Umbilical cord (tissue), 2 donors: Measurements from ENCODE around the gene WIZ. TPM values are rescaled to one million over a fixed set of nuclear protein-coding genes. Genes with fewer than 3 reads are reported as not detected.
"Not testable (repeated sequence)": the region's sequence is repeated elsewhere in the genome, so short reads cannot be mapped to it uniquely, and the experiment has no call there.

ENCODE experiments used
- DNase-seq: peaks from one replicate; pipeline ENCODE4 v3.0.0-alpha.2; 2015; ENCODE audit warnings: low spot score
- total RNA-seq: library from RNA; depleted of rRNA; stranded (reverse); fragments of >200 nt; gene quantifications from one replicate; pipeline ENCODE4 v1.2.3, GENCODE V29; 2014; ENCODE audit warnings: low replicate concordance; ENCODE audit not compliant: insufficient read depth

WIZ gene
- total RNA-seq, 1 donor from 2014 or later: 6.0 TPM

DNA sequence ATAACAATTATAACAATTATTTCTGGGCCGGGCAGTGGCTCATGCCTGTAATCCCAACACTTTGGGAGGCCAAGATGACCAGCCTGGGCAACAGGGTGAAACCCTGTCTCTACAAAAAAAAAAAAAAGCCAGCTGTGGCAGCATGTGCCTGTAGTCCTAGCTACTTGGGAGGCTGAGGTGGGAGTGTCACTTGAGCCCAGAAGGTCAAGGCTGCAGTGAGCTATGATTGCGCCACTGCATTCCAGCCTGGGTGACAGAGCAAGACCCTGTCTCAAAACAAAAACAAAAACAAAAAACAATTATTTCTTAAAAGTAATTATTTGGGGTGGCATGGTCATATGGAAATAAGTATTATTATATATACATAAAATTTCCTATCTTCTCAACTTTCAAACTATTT lies 38.4 kb downstream of the WIZ start:
- not testable (repeated sequence) for DNase-seq

- no peak for DNase-seq
Observed at GRCh38 chr19:15404780-15405211, 45.0 kb downstream of the WIZ start.

GRCh38 chr19:15404097-15404779 lies 45.5 kb downstream of the WIZ start:
- no peak for DNase-seq

GRCh38 chr19:15403151-15403531 lies 46.6 kb downstream of the WIZ start:
- no peak for DNase-seq

DNA sequence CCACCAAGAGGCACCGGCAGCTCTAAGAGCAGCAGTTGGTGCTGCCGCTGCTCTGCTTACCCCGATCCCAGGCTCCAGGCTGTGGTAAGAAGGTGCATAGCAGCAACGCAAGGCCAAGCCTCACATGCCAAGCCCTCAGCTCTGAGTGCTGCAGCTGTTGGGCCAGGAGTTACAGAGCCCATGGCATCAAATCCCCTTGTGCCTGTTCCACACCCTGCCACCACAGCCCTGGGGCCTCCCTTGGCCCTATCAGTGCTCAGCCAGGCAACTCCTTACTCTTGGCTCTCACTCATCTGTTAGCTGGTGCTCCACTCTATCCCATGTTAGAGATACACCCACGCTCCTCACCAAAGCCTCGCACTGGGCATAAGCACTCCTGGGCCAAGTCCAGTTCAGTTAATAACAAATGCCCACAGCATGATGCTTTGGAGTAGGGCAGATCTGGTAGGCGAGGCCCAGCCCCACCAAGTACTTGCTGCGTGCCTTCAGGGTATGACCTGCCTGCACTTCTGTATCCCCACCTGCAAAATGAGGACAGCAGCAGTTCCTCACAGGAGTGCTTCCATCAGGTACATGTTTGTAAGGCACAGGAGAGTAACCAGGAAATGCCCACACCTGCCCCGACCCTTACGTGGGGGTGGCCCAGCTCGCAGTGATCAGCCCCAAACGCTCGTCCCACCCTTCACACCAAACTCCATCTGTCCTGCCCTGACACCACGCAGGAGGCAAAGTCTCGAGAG lies 47.2 kb downstream of the WIZ start:
- DNase-seq: no peak

GRCh38 chr19:15401397-15401710 lies 48.4 kb downstream of the WIZ start:
- no peak for DNase-seq

- no peak for DNase-seq
Observed at GRCh38 chr19:15400521-15401396, 49.0 kb downstream of the WIZ start.

DNA sequence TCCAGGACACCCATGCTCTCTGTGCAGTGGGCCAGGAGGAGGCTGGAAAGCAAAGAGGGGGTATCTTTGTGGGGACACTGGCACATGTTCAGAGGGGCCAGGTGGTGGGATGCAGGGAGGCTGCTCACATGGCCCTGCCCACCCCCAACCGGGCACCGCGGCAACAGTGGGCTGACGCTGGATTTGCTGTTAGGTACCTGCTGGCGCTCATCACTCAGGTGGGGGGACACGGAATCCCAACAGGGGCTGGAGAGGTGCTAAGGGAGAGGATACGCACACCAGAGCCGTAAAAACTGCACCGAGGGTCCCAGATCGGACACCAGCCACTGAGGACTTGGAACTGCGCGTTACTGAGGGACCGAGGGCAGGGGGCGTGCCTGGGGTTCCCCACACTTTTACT lies 50.1 kb downstream of the WIZ start:
- no peak for DNase-seq

GRCh38 chr19:15399234-15399515 lies 50.6 kb downstream of the WIZ start:
- DNase-seq: no peak

DNA sequence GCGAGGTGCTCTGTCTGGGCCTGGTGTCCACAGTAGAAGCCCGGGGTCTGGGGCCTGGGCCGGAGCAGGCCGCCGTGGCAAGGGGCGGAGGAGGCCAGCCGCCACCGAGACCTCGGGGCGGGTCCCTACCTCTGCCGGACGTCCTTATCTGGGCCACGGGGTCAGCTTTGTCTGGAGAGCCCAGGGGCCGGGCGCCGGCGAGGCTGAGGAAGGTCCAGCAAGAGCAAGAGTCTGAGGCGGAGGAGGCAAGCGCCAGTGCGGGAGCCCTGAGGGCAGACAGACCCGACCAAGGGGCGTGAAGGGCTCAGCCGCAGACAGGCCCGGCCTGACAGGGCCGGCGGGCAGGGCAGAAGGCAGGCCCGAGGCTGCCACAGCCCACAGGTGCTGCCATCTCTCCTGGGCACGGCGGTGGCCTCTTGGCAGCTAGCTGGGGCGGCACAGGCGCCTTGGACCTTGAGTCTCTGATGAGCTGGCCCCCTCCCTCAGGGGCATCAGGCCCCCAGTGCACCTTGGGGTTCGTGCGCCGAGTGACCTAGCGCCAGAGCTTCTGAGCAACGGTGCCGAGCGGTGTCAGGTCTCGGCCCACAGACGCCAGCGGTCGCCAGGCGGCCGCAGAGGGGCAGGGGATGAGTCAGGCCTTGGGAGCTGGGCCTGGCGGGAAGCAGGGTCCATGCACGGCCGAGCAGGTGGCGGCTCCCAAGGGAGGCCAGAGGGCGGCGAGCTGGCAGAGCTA lies 51.1 kb downstream of the WIZ start:
- DNase-seq: no peak

DNA sequence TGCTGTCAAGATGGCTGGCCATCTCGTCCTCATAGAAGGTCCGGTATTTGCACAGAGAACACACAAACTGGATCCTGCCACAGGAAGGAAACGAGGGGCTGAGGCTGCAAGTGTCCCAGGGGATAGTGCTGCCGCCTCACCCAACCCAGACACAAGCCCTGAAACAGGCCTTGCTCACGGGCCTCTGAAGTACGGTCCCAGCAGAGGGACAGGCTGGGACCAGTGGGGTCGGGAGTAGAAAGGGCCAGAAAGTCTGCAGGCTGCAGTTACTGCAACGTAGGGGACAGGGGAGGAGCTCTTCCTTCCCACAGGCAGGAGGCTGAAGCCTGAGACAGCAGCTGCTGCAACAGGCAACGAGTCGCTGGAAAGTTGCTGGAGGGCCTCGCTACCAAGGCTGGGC lies 52.0 kb downstream of the WIZ start:
- DNase-seq: no peak

- DNase-seq: no peak
Observed at GRCh38 chr19:15397236-15397635, 52.5 kb downstream of the WIZ start.

DNA sequence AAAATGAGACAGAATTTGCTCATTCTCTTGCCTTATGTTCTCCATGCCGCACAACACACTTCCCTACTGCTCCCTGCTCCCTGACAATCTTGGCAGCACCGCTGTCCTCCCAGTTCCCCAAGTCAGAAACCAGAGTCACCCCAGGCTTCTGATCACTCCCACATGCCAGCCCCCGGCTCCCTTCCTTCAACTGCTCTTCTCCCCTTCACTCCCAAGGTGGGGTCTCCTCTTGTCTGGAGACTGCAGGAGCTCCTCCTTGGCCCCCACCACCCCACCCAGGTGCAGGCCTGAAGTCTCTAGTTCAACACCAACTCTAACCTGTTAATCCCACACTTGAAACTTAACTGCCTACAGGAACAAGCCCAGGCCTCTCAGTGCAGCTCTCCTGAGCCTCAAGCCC lies 53.3 kb downstream of the WIZ start:
- DNase-seq: no peak

DNA sequence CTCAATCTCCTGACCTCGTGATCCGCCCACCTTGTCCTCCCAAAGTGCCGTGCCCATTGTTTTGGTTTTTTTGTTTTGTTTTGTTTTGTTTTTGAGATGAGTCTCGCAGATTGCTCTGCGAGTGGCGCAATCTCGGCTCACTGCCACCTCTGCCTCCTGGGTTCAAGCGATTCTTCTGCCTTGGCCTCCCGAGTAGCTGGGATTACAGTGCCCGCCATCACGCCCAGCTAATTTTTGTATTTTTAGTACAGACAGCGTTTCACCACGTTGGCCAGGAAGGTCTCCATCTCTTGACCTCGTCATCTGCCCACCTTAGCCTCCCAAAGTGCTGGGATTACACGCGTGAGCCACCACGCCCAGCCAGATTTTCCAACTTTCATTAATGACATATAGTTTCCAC lies 54.5 kb downstream of the WIZ start:
- not testable (repeated sequence) for DNase-seq

GRCh38 chr19:15394426-15394825 lies 55.3 kb downstream of the WIZ start:
- no peak for DNase-seq

- DNase-seq: no peak
Observed at GRCh38 chr19:15393963-15394362, 55.8 kb downstream of the WIZ start.

GRCh38 chr19:15390814-15391213 lies 58.9 kb downstream of the WIZ start:
- no peak for DNase-seq

GRCh38 chr19:15381864-15382263 lies 67.9 kb downstream of the WIZ start:
- no peak for DNase-seq

- DNase-seq: no peak
Observed at GRCh38 chr19:15381429-15381828, 68.3 kb downstream of the WIZ start.

DNA sequence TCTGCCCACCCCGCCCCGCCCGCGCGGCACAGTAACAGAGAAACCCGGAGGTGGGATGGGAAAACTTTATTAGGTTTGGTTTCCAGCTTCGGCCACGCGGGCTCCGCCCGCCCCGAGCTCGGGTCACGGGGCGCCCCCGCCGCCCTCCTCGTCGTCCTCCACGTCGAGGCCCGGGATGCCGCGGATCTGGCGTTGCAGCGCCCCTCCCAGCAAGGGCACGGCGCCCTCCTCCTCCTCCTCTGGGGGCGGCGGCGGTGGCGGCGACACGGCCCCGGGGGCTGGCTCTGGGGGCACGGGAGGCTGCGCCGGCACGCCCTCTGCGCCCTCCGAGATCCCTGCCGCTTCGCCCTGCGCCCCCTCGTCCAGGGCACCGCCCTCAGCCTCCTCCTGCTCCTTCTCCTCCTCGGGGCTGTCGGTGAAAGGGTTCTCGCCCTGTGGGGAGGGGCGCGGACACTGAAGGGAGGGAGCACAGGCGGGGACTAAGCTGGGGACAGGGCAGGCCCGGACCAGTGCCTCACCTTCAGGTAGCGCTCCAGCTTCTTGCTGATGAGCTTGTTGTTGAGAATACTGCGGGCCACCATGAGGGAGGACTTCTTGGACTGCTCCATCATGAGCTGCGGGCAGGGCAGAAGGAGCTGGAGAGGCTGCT lies 69.6 kb downstream of the WIZ start:
- DNase-seq: peak; percentile 84
